Peyer's patch (tissue), 4 donors: Measurements from ENCODE around the gene AOPEP. TPM values are rescaled to one million over a fixed set of nuclear protein-coding genes. Genes with fewer than 3 reads are reported as not detected.

Experiments used
- DNase-seq, 3 donors: peaks; one replicate each; pipeline ENCODE4 v3.0.0-alpha.2; 2017 to 2019
- H3K27ac ChIP-seq, 4 donors: fragments of 200-600 bp; sonication (generic); one replicate each; pipeline ENCODE4 v1.5.1; 2016 to 2019
- H3K27me3 ChIP-seq, 2 donors: fragments of 200-600 bp; sonication (generic); one replicate each; pipeline ENCODE4 v1.5.1; 2019
- H3K36me3 ChIP-seq, 3 donors: fragments of 200-600 bp; sonication (generic); one replicate each; pipeline ENCODE4 v1.5.1; 2016 to 2019
- H3K4me1 ChIP-seq, 4 donors: fragments of 200-600 bp; sonication (generic); one replicate each; pipeline ENCODE4 v1.5.1; 2016 to 2019
- H3K4me3 ChIP-seq, 4 donors: fragments of 200-600 bp; sonication (generic); 1 replicate in 3 of 4; 2 replicates in 1 of 4; pipeline ENCODE4 v1.5.1; 2016 to 2019; ENCODE audit warnings: mild to moderate bottlenecking in 1 of 4
- H3K9me3 ChIP-seq, 4 donors: fragments of 200-600 bp; sonication (generic); one replicate each; pipeline ENCODE4 v1.5.1; 2016 to 2019; ENCODE audit warnings: mild to moderate bottlenecking in 1 of 4
- POLR2A ChIP-seq, 2 donors: fragments of 450-650 bp; IDR thresholded peaks; one replicate each; pipeline ENCODE4 v1.5.1; 2017; ENCODE audit warnings: antibody characterized with exemption in 2 of 2, mild to moderate bottlenecking in 2 of 2, moderate library complexity in 2 of 2
- total RNA-seq, 4 donors: library from RNA; depleted of rRNA; stranded (reverse); fragments of >200 nt; gene quantifications; one replicate each; pipeline ENCODE4 v1.1.0, GENCODE V29; 2016
- TF ChIP-seq, protein P1 (sequence below), 6 experiments: fragments of 450-650 bp in 4 of 6; fragments of 200-600 bp in 2 of 6; sonication (generic) in 1 of 6; IDR thresholded peaks; one replicate each; pipeline ENCODE4 v1.5.1; 2017 to 2019; ENCODE audit warnings: antibody characterized with exemption in 6 of 6, mild to moderate bottlenecking in 3 of 6, moderate library complexity in 1 of 6

AOPEP gene
- total RNA-seq, 4 donors from 2014 or later, result 83.5 to 272 (median 117) TPM

DNA sequence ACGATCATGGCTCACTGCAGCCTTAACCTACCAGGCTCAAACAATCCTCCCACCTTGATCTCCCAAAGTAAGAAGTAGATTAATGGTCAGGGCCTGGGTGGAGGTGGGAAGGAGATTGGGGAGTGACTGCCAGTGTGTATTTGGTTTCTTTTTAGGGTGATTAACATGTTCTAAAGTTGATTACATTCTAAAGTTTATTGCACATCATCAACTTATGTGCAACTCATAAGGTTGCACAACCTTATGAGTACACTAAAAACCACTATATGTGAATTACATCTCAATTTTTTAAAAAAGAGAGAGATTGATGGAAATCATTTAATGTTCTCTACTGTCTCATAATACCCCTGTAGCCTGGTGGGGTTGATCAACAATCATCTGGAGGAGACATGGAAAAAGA lies 218.1 kb downstream of the AOPEP start:
- Histone ChIP-seq H3K4me3 (no peak overlapping the region), H3K4me1 (peaks cover 0 to 19% (median 0%) of the 10 kb centered on the region in 4 donors), H3K27ac (peak overlapping the region in 1 of 4 donors; percentile 51), H3K36me3 (no peaks in the 10 kb centered on the region), H3K27me3 (no peaks in the 10 kb centered on the region), H3K9me3 (no peaks in the 10 kb centered on the region)
- no peak for DNase-seq
- TF ChIP-seq, protein P1, sequence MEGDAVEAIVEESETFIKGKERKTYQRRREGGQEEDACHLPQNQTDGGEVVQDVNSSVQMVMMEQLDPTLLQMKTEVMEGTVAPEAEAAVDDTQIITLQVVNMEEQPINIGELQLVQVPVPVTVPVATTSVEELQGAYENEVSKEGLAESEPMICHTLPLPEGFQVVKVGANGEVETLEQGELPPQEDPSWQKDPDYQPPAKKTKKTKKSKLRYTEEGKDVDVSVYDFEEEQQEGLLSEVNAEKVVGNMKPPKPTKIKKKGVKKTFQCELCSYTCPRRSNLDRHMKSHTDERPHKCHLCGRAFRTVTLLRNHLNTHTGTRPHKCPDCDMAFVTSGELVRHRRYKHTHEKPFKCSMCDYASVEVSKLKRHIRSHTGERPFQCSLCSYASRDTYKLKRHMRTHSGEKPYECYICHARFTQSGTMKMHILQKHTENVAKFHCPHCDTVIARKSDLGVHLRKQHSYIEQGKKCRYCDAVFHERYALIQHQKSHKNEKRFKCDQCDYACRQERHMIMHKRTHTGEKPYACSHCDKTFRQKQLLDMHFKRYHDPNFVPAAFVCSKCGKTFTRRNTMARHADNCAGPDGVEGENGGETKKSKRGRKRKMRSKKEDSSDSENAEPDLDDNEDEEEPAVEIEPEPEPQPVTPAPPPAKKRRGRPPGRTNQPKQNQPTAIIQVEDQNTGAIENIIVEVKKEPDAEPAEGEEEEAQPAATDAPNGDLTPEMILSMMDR (IDR thresholded peaks at IDR 0.05), result no peak
- no peak for TF ChIP-seq POLR2A (IDR thresholded peaks at IDR 0.05)

DNA sequence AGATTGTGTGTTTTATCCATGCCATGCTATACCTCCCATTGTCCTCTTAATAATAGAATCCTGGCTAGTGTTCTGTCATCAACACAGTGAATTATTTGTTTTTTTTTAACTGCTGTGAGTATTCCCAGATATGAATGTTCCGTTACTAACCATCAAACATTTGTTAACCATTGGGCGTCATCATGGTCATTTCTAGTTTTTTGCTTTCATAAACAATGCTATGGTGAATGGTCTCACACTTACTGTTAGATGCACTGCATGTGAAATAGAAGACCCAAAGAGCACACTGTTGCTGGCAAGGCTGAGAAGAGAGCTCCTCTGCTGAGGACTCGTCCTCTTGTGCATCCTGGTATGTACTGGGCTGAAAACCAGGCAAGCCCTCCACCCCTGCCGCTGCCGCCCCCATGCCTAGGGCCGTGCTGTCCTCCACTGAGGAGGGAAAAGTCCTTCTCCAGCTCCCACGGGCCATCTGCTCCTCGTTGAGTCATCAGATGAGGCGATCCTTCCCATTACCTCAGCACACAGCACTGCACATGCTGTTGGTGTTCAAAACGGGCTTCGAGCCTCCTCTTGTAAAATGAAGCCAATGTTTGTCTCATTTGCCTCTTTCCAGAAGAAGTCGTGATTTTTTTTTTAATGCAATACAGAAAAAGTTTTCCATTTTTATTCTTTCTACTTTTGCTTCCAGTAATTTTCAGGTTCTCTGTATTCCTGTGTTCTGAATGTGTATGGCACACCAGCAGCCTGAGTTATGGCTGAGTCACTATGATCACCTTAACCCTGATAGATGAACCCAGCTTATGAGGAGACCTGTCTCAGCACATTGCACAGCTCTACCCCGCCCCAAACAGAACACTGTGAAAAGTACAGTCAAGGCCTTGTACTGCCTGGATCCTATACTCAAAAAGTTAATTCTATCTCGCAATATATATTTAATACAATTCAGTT lies 219.0 kb downstream of the AOPEP start:
- H3K4me1 ChIP-seq, result peaks cover 0 to 21% (median 0%) of the 10 kb centered on the region in 4 donors
- H3K4me3 ChIP-seq, result no peak overlapping the region
- peak overlapping the region in 3 of 4 donors; percentile 26 to 51 (median 27) for H3K27ac ChIP-seq
- no peak for TF ChIP-seq POLR2A (IDR thresholded peaks at IDR 0.05)
- TF ChIP-seq, protein P1 (IDR thresholded peaks at IDR 0.05), result no peak
- H3K36me3 ChIP-seq, result no peaks in the 10 kb centered on the region
- no peaks in the 10 kb centered on the region for H3K27me3 ChIP-seq
- H3K9me3 ChIP-seq, result no peaks in the 10 kb centered on the region
- peak in 1 of 3 donors; percentile 64 for DNase-seq

DNA sequence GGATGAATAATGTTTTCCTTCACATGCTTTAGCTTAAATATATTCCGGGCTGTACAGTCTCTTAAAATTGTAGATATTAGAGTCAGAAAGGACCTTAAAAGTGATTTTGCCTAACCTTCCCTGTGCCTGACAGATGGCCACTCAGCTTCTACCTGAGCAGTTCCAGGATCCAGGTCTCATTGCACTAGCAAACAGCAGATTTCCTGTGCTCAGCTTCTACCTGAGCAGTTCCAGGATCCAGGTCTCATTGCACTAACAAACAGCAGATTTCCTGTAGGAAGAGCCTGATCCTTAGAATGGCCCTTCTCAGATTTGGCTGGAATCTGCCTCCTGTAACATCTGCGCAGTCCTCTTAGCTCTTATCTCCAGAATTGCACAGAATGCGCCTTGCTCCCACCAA lies 219.8 kb downstream of the AOPEP start:
- peak overlapping the region in 3 of 4 donors; percentile 26 to 51 (median 27) for H3K27ac ChIP-seq

DNA sequence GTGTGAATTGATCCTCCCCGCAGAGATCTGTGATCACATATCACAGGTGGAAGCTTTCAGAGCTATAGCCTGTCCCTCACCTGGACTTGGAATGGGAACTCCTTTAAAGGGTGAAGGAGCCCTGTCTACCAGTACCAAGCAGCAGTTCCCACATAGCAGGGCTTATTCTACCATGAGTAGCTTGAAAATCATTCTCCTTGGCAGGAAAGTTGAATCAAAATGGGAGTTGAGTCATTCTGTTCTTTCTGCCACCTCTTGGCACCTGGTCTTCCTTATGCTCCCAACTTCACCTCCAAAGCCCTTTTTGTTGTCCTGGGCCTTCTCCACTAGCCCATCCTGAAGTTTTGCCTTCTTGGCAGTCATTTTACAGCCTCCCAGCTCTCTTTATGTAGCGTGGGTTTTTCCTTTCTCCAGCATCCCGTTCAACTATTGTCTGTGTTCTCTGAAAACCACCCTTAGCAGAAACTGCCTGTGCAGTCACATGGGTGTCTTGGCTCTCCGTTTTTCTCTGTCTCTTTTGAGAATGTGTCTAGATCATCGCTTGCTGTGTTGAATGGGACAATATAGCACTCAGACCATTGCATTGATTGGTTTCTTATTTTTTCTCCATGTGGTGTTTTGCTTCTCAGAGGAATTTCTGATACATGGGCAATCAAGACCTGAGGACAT lies 222.2 kb downstream of the AOPEP start:
- Histone ChIP-seq H3K9me3 (no peaks in the 10 kb centered on the region), H3K27me3 (no peaks in the 10 kb centered on the region), H3K36me3 (no peaks in the 10 kb centered on the region), H3K27ac (no peak overlapping the region), H3K4me1 (peaks cover 0 to 29% (median 3%) of the 10 kb centered on the region in 4 donors), H3K4me3 (no peak overlapping the region)
- TF ChIP-seq, protein P1 (IDR thresholded peaks at IDR 0.05), result no peak
- TF ChIP-seq POLR2A (IDR thresholded peaks at IDR 0.05), result no peak
- DNase-seq, result no peak

More for the DNA sequence above, 219.8 kb downstream of the AOPEP start:
- Histone ChIP-seq H3K27me3 (no peaks in the 10 kb centered on the region), H3K4me1 (peaks cover 0 to 21% (median 0%) of the 10 kb centered on the region in 4 donors), H3K4me3 (no peak overlapping the region), H3K36me3 (no peaks in the 10 kb centered on the region), H3K9me3 (no peaks in the 10 kb centered on the region)
- TF ChIP-seq, protein P1 (IDR thresholded peaks at IDR 0.05), result no peak
- TF ChIP-seq POLR2A (IDR thresholded peaks at IDR 0.05), result no peak
- no peak for DNase-seq

DNA sequence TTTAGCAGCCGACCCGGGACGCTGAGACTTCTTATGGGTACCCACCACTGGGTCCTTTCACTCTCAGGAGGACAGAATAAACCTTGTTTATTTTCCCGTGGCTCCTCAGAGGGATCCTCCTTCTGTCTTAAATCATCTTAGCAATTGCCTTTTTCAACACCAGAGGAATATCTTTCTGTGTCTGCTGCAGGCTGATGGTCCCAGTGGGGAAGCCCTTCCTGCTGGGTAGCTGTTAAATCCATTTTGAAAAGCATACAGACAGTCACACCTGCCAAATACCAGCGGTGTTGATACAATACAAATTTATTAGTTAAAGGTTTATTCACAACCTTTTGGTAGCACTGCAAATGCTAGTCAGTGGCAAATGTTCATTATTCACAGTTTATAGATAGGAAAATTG lies 222.9 kb downstream of the AOPEP start:
- Histone ChIP-seq H3K36me3 (no peaks in the 10 kb centered on the region), H3K9me3 (no peaks in the 10 kb centered on the region), H3K27ac (no peak overlapping the region), H3K4me3 (no peak overlapping the region), H3K27me3 (no peaks in the 10 kb centered on the region), H3K4me1 (peaks cover 0 to 29% (median 3%) of the 10 kb centered on the region in 4 donors)
- no peak for DNase-seq
- no peak for TF ChIP-seq POLR2A (IDR thresholded peaks at IDR 0.05)
- TF ChIP-seq, protein P1 (IDR thresholded peaks at IDR 0.05), result no peak
